SK-N-MC (cell line): Measurements from ENCODE around the gene ARHGEF7.

Source experiments
- DNase-seq: peaks from one replicate; pipeline ENCODE4 v3.0.0-alpha.2; 2011; ENCODE audit warnings: low read depth, low spot score
- H3K27ac ChIP-seq: fragments of 200-600 bp; sonication (generic); 2 replicates; pipeline ENCODE4 v1.5.1; 2016; ENCODE audit warnings: mixed run types
- H3K36me3 ChIP-seq: fragments of 200-600 bp; sonication (generic); 2 replicates; pipeline ENCODE4 v1.6.1; 2017; ENCODE audit warnings: antibody characterized with exemption, low read length, mixed read lengths; ENCODE audit not compliant: insufficient read depth
- H3K4me3 ChIP-seq: fragments of 200-600 bp; sonication (generic); 2 replicates; pipeline ENCODE4 v1.5.1; 2016
- H3K9ac ChIP-seq: fragments of 200-600 bp; sonication (generic); 2 replicates; pipeline ENCODE4 v1.8.0; 2017; ENCODE audit warnings: mixed run types, mixed read lengths; ENCODE audit not compliant: insufficient read length
- H3K9me3 ChIP-seq: fragments of 200-600 bp; sonication (generic); 2 replicates; pipeline ENCODE4 v1.6.1; 2017; ENCODE audit warnings: low read depth, mild to moderate bottlenecking, antibody characterized with exemption, low read length, moderate library complexity, mixed read lengths
- EZH2 ChIP-seq: fragments of 200-600 bp; sonication (generic); IDR thresholded peaks from one replicate; pipeline ENCODE4 v1.6.1; 2017; ENCODE audit warnings: antibody characterized with exemption
- FOXP2 ChIP-seq: optimal IDR thresholded peaks from 2 replicates; pipeline ENCODE3; 2011; ENCODE audit warnings: mild to moderate bottlenecking, moderate library complexity; ENCODE audit not compliant: insufficient read depth; ENCODE audit errors: extremely low read length, control extremely low read depth
- POLR2AphosphoS5 ChIP-seq: IDR thresholded peaks from 2 replicates; pipeline ENCODE4 v1.6.1; 2012; ENCODE audit warnings: mild to moderate bottlenecking, low read depth, low read length, borderline replicate concordance

ARHGEF7 gene

DNA sequence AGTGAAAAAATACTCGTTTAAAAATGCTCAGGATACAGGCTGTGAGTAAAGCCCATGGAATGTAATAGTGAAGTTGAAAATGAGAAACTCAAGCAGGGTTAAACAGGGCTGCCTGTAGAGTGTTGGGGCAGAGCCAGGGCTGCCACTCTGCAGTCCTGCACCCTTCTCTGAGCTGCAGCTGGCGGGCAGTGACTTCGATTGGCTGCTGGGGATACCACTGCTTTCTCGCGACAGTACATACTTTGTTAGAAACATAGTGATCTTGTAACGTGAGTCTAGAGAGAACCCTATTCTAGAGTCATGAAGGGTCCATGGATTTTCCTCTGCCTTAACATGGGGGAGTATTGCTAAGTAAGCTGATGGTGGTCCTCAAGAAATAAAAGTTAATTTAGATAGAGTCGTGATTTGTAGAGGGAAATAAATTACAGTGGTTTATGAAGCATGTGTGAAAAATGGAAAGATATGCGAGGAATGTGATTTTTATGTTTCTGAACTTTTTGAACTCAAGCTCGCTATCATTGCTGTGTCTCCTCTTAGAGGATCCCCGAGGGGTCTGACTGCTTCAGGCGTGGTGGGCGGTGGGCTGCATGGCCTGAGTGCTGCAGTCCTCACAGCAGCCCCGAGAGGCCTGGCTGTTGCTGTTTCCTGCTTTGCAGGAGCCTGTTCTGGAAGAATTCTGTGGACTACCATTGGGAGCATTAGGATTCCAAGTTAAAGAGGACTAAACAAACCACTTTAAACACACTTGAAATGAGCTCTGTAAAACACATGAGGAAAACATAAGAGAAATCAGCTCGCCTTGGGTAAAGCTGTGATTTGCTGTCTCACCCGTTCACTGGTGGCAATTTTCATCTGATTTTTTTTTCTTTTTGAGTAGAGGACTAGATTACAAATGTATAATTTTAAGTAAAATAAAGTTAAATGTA is 95.7 kb downstream of the ARHGEF7 start:
- H3K36me3 ChIP-seq, result no peaks in the 10 kb centered on the region
- peak overlapping the region; percentile 14 for H3K9ac ChIP-seq
- no peak for TF ChIP-seq POLR2AphosphoS5
- TF ChIP-seq EZH2, result no peak
- no peak for TF ChIP-seq FOXP2
- H3K9me3 ChIP-seq, result no peaks in the 10 kb centered on the region
- DNase-seq, result no peak
- peak overlapping the region; percentile 50 for H3K4me3 ChIP-seq
- peak overlapping the region; percentile 73; the same call in 1 of the 2 replicates for H3K27ac ChIP-seq

DNA sequence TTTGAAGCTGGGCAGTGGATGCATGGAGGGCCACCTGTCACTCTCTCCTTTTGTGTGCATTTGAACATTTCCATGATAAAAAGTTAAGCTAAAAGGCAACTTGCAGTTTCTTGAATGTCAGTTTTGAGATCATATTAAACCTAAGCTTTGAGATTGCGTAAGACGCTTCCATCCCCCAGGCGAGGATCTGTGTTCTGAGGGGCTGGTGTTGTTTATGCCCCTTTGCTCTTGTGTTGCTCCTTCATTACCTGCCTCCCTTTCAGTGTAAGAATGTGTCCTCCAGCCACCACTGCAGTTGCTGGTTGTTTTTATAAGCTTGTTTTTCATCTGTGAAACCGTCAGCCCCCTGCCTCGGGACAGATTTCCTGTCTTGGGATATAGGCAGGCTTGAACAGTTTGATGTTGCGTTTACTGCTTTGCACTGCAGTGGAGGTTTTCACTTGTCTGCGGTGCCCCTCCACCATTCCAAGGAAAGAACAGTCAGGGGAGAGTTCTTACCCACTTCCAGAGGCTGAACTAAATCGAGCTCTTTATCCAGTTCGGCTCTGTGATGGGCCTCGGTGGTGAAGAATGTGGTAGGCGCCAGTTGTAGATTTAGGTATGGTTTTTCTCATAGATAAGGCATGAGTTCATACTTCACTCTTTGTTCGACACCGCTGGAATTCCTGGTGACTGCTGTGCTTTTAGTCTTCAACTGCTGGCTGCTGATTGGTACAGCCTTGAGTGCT is 96.8 kb downstream of the ARHGEF7 start:
- no peak overlapping the region for H3K9ac ChIP-seq
- H3K9me3 ChIP-seq, result no peaks in the 10 kb centered on the region
- DNase-seq, result no peak
- no peaks in the 10 kb centered on the region for H3K36me3 ChIP-seq
- H3K27ac ChIP-seq, result 0 out of 2 replicates have a peak overlapping the region, but pooled peaks have one; percentile 73
- H3K4me3 ChIP-seq, result no peak overlapping the region; the same call in 1 of the 2 replicates
- no peak for TF ChIP-seq POLR2AphosphoS5
- TF ChIP-seq EZH2, result no peak
- TF ChIP-seq FOXP2, result no peak

- Histone ChIP-seq H3K27ac (no peak overlapping the region), H3K9ac (no peak overlapping the region), H3K9me3 (no peaks in the 10 kb centered on the region), H3K36me3 (no peaks in the 10 kb centered on the region), H3K4me3 (no peak overlapping the region)
- no peak for DNase-seq
- TF ChIP-seq FOXP2 (no peak), EZH2 (no peak), POLR2AphosphoS5 (no peak)
Observed at GRCh38 chr13:111212517-111212873, 97.4 kb downstream of the ARHGEF7 start.

DNA sequence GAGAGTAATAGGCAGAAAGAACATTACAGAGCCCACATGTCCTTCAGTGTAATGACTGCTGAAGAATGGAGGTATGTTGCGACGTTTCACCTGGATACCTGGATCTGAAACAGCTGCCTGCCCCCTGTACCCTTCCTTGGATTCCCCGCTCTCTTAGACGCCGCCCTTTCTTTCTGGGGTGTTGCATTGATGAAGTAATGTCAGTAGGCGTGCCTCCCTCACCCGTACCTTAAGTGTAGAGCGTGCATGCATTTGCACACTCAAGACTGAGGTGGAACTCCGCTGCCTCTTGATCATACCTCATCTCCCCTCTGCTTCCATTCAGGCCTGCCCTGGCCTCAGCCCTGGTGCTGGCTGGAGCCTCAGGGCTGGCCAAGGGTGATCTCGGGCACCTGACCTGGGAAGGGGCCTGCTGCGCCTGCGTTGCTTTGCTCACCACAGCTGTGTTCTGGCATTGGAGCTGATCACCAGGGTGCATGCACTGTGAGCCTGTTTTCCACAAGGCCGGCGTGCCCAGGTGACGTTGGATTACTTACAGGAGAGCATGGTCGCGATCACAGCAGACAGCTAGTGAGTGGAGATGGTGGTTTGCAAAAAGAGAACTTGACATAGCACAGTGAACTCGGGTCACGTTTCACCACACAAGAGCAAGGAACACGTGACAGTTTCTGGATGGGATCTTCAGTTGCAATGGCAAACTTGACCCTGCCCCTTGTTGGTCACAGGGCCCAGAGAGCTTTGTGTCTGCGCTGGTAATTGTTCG is 99.0 kb downstream of the ARHGEF7 start:
- DNase-seq, result no peak
- H3K9me3 ChIP-seq, result no peaks in the 10 kb centered on the region
- no peak overlapping the region for H3K9ac ChIP-seq
- H3K4me3 ChIP-seq, result no peak overlapping the region
- H3K27ac ChIP-seq, result no peak overlapping the region
- no peaks in the 10 kb centered on the region for H3K36me3 ChIP-seq
- TF ChIP-seq EZH2, result no peak
- no peak for TF ChIP-seq POLR2AphosphoS5
- no peak for TF ChIP-seq FOXP2

DNA sequence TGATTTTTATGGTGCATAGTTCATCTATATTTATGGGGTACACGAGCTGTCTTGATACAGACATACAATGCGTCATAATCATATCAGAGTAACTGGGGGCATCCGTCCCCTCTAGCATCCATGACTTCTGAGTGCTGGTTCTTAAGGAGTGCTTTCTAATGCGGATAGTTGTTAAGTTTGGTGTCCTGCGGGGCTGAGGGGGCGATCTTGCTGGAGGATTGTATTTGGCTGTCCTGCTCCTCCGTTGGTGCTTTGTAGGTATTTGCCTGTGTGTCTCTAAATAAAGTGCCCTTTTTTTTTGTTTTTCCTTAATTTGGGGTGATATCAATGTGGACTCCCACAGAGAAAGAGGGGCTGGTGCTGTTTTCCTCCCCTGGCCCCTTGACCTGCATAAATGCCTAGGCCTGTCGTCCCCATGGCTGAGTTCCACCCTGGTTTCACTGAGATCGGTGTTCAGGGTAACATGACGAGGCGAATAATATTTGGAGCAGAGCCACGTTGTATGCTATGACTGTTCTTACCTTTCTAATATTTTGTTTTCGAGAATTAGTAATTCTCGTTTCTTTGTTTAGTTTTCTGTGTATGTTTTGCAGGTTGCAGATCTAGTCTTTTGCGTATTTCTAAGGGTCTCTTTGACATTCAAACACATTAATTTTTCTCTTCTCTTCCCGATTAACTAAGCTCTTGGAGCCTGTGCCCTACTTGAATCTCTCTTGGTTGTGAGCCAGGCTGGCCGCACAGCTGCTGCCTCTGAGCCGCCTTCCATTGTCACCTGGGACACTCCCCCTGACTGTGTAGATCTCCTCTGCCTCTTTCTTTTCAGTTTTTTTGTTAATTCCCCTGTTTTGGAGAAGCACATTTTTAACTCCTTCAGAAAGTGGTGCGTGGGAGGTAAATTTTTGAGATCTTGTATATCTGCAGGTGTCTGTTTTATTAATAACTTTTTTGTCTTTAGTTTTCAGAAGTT is 100.3 kb downstream of the ARHGEF7 start:
- no peak for DNase-seq
- H3K9ac ChIP-seq, result no peak overlapping the region
- no peak for TF ChIP-seq POLR2AphosphoS5
- TF ChIP-seq EZH2, result no peak
- no peak for TF ChIP-seq FOXP2
- no peak overlapping the region for H3K27ac ChIP-seq
- no peaks in the 10 kb centered on the region for H3K36me3 ChIP-seq
- H3K4me3 ChIP-seq, result no peak overlapping the region
- H3K9me3 ChIP-seq, result no peaks in the 10 kb centered on the region

- H3K4me3 ChIP-seq, result no peak overlapping the region
- no peak for DNase-seq
- no peak overlapping the region for H3K9ac ChIP-seq
Observed at GRCh38 chr13:111216166-111216960, 101.3 kb downstream of the ARHGEF7 start.

More at GRCh38 chr13:111216166-111216960, 101.3 kb downstream of the ARHGEF7 start:
- Histone ChIP-seq H3K27ac (no peak overlapping the region), H3K36me3 (no peaks in the 10 kb centered on the region), H3K9me3 (no peaks in the 10 kb centered on the region)
- TF ChIP-seq FOXP2, result no peak
- TF ChIP-seq POLR2AphosphoS5, result no peak
- no peak for TF ChIP-seq EZH2
